ENCODE results near the gene HTR3A.

DNA sequence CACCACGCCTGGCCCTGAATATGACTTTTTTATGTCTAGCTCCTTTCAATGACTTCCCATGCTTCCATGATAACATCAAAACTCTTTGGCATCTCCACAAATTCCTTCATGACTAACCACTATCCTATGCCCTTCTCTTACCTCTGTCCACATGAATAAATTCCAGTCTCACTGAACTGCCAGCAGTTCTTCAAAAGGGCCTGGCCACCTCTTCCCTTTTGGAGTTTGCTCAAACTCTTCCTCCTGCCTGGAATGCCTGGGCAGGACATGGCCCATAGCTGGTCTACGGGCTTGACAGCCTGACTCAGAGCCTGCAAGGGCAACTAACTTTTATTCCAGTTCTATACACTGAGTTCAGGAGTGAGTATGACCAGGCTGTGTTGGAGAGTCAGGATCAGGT is 42.8 kb downstream of the HTR3A start:
- TF ChIP-seq TCF7L2 (IDR thresholded peaks at IDR 0.05; ENCODE audit: low read depth, low read length) (no peak), POLR2AphosphoS5 (IDR thresholded peaks at IDR 0.05; ENCODE audit: low read depth, low read length) (no peak)
- TF ChIP-seq, protein P1, sequence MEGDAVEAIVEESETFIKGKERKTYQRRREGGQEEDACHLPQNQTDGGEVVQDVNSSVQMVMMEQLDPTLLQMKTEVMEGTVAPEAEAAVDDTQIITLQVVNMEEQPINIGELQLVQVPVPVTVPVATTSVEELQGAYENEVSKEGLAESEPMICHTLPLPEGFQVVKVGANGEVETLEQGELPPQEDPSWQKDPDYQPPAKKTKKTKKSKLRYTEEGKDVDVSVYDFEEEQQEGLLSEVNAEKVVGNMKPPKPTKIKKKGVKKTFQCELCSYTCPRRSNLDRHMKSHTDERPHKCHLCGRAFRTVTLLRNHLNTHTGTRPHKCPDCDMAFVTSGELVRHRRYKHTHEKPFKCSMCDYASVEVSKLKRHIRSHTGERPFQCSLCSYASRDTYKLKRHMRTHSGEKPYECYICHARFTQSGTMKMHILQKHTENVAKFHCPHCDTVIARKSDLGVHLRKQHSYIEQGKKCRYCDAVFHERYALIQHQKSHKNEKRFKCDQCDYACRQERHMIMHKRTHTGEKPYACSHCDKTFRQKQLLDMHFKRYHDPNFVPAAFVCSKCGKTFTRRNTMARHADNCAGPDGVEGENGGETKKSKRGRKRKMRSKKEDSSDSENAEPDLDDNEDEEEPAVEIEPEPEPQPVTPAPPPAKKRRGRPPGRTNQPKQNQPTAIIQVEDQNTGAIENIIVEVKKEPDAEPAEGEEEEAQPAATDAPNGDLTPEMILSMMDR (IDR thresholded peaks at IDR 0.05), result no peak

Measured in Panc1 (cell line).